Breast epithelium (tissue), 3 donors: ENCODE data around the gene SV2C.

Experiments
- CTCF ChIP-seq, 3 donors: fragments of 450-650 bp; IDR thresholded peaks; one replicate each; pipeline ENCODE4 v1.5.1; 2016 to 2017; ENCODE audit warnings: antibody characterized with exemption in 3 of 3, mild to moderate bottlenecking in 3 of 3, moderate library complexity in 3 of 3
- POLR2A ChIP-seq: fragments of 450-650 bp; IDR thresholded peaks from one replicate; pipeline ENCODE4 v1.6.1; 2016; ENCODE audit warnings: antibody characterized with exemption, mild to moderate bottlenecking, moderate library complexity

GRCh38 chr5:76305269-76305668 lies 222.1 kb downstream of the SV2C start:
- TF ChIP-seq CTCF (IDR thresholded peaks at IDR 0.05), result no peak
- no peak for TF ChIP-seq POLR2A
